ENCODE measurements around the gene USP43.

GRCh38 chr17:9661027-9661426, 15.7 kb downstream of the USP43 start:
- TF ChIP-seq CTCF (IDR thresholded peaks at IDR 0.05): no peak
- no peak for TF ChIP-seq POLR2AphosphoS2 (conservative IDR thresholded peaks at IDR 0.05; ENCODE audit: low read length)
- TF ChIP-seq PBX3 (IDR thresholded peaks at IDR 0.05): no peak
- TF ChIP-seq GATA3 (IDR thresholded peaks at IDR 0.05; ENCODE audit: borderline replicate concordance): no peak
- TF ChIP-seq RFX5 (IDR thresholded peaks at IDR 0.05): no peak
- TF ChIP-seq NFE2L2 (conservative IDR thresholded peaks at IDR 0.05; ENCODE audit: low read length): no peak
- TF ChIP-seq ZFP36 (IDR thresholded peaks at IDR 0.05; ENCODE audit: borderline replicate concordance, partially characterized antibody): no peak
- TF ChIP-seq MAZ (IDR thresholded peaks at IDR 0.05; ENCODE audit: borderline replicate concordance, low read depth, low read length): no peak
- TF ChIP-seq ESRRA (IDR thresholded peaks at IDR 0.05; ENCODE audit: borderline replicate concordance, low read length): no peak
- no peak for TF ChIP-seq POLR2A (IDR thresholded peaks at IDR 0.05; ENCODE audit: low read length)
- no peak for TF ChIP-seq RCOR1 (IDR thresholded peaks at IDR 0.05; ENCODE audit: low read depth, low read length)
- no peak for TF ChIP-seq NPAS2 (CRISPR knock-in tag; IDR thresholded peaks at IDR 0.05; ENCODE audit: borderline replicate concordance)
- TF ChIP-seq HDAC2 (IDR thresholded peaks at IDR 0.05): no peak
- no peak for TF ChIP-seq EP300 (IDR thresholded peaks at IDR 0.05)

Measured in A549 (cell line).